Measurements from ENCODE around the gene CAMK2N2.

Gene CAMK2N2

DNA sequence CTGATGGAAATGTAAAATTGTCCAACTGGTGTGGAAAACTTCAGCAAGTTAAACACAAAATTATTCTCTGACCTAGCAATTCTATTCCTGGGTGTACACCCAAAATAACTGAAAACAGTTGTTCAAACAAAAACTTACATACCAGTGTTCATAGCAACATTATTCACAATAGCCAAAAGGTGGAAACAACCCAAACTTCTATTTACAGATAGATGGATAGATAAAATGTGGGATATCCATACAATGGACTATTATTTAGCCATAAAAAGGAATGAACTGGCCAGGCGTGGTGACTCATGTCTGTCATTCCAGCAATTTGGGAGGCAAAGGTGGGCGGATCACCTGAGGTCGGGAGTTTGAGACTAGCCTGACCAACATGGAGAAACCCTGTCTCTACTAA, 38.8 kb downstream of the CAMK2N2 start:
- no peak for DNase-seq (ENCODE audit: low spot score)

DNA sequence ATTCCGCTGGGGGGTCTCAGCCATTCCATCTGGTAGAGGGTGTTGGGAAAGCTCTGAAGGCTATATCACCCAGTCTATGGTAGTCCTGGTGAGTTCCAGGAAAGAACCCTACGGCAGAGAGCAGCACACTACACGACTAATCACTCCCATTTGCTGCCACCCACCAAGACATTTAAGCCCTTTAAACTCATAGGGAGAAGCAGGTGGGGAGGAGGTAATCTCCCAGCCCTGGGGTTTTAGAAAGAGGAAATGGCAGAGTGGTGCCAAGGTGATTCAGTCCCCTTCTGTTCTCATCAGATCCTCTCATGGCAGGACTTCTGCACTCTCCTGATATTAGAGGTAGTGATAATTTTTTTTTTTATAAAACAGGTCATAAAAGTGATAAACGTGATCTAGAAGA, 42.5 kb downstream of the CAMK2N2 start:
- no peak for DNase-seq (ENCODE audit: low spot score)

GRCh38 chr3:184211718-184212117, 49.6 kb downstream of the CAMK2N2 start:
- DNase-seq (ENCODE audit: low spot score), result no peak

DNA sequence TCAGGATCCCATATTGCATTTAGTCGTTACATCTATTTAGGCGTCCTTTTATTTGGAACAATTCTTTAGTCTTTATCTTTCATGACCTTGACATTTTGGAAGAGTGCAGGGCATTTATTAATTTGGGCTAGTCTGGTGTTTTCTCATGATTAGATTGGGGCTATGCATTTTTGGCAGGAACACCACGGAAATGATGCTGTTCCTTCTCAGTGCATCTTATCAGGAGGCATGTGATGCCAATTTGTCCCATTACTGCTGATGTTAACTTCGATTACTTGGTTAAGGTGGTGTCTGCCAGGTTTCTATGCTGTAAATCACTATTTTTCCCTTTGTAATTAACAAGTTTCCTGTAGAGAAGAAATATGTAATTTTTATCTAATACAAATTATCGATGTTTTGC, 50.1 kb downstream of the CAMK2N2 start:
- DNase-seq (ENCODE audit: low spot score), result no peak

Measured in putamen (tissue), 1 donor.